ENCODE measurements around the gene RAB11FIP3.

GRCh38 chr16:450385-450784, 24.9 kb downstream of the RAB11FIP3 start:
- TF ChIP-seq EP300 (IDR thresholded peaks at IDR 0.05) (no peak), POLR2A (IDR thresholded peaks at IDR 0.05) (no peak), POLR2AphosphoS5 (IDR thresholded peaks at IDR 0.05) (no peak), CTCF (IDR thresholded peaks at IDR 0.05) (no peak)
